Prostate gland (tissue), 2 donors: ENCODE measurements around the gene KIAA1586. TPM values are rescaled to one million over a fixed set of nuclear protein-coding genes. Genes with fewer than 3 reads are reported as not detected.
"Not testable (repeated sequence)": the region's sequence is repeated elsewhere in the genome, so short reads cannot be mapped to it uniquely, and the experiment has no call there.

Experiments used
- DNase-seq: peaks from one replicate; pipeline ENCODE4 v3.0.0-alpha.2; 2019; ENCODE audit warnings: low spot score
- H3K27ac ChIP-seq, 2 donors: fragments of 200-600 bp; sonication (generic); 2 replicates each; pipeline ENCODE4 v1.5.1; 2017 to 2019
- H3K27me3 ChIP-seq: fragments of 200-600 bp; sonication (generic); replicated peaks from 2 replicates; pipeline ENCODE4 v1.5.1; 2019; ENCODE audit not compliant: insufficient read depth
- H3K36me3 ChIP-seq, 2 donors: fragments of 200-600 bp; sonication (generic); 1 replicate in 1 of 2; 2 replicates in 1 of 2; pipeline versions ENCODE4 v1.5.1 to v1.8.1; 2017 to 2019
- H3K4me1 ChIP-seq: fragments of 200-600 bp; sonication (generic); replicated peaks from 2 replicates; pipeline ENCODE4 v1.5.1; 2019
- H3K4me3 ChIP-seq, 2 donors: fragments of 200-600 bp; sonication (generic); 2 replicates each; pipeline ENCODE4 v1.5.1; 2017 to 2019
- H3K9me3 ChIP-seq: fragments of 200-600 bp; sonication (generic); 2 replicates; pipeline ENCODE4 v1.5.1; 2017
- POLR2A ChIP-seq: fragments of 450-650 bp; IDR thresholded peaks from one replicate; pipeline ENCODE4 v1.6.1; 2016; ENCODE audit warnings: antibody characterized with exemption, mild to moderate bottlenecking
- POLR2AphosphoS5 ChIP-seq: sonication (generic); formaldehyde crosslinking; IDR thresholded peaks from one replicate; pipeline ENCODE4 v1.6.1; 2017; ENCODE audit warnings: antibody characterized with exemption
- WGBS: methylation state at CpG from one replicate; pipeline ENCODE4 v1.1.5; 2018; 5-methylcytosine and 5-hydroxymethylcytosine counted together
- intact Hi-C: fragments of 100-400 bp; cut with DNase I; formaldehyde crosslinking; loops from one replicate; pipeline ENCODE4 v1.14.2; 2022
- total RNA-seq, 2 donors: library from RNA; depleted of rRNA; stranded (reverse); fragments of >200 nt; gene quantifications; one replicate each; pipeline ENCODE4 v1.1.0, GENCODE V29; 2016
- TF ChIP-seq, protein P1 (sequence below), 4 experiments: fragments of 200-600 bp in 2 of 4; fragments of 450-650 bp in 2 of 4; sonication (generic) in 2 of 4; IDR thresholded peaks; 1 replicate in 3 of 4; 2 replicates in 1 of 4; pipeline ENCODE4 v1.5.1; 2016 to 2019; ENCODE audit warnings: antibody characterized with exemption in 4 of 4, mild to moderate bottlenecking in 2 of 4, moderate library complexity in 2 of 4

KIAA1586 gene
- total RNA-seq, 2 donors from 2014 or later: 7.8 to 9.2 TPM

DNA sequence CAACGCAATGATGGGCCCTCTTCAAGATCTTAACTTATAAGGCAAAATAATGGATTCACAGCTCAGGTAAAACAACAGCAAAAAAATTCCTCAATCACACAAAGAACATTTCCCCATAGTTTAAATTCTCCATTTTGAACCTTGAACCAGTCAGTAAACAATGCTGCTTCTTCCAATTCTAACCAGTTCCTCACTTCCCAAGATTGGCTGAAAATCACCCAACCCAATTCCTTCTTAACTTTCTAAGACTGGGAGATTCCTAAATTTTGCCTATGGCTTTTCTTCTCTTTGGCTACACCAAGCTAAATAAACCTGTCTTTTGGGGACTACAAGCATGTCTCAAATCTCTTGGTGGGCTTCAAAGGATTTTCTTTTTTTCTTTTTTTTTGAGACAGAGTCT, 40.4 kb downstream of the KIAA1586 start:
- Histone ChIP-seq H3K4me3 (no peak overlapping the region), H3K36me3 (no peaks in the 10 kb centered on the region), H3K27ac (no peak overlapping the region), H3K9me3 (no peaks in the 10 kb centered on the region), H3K27me3 (no peaks in the 10 kb centered on the region), H3K4me1 (no peaks in the 10 kb centered on the region)
- DNase-seq: no peak
- intact Hi-C loops: no loop called here
- no peak for TF ChIP-seq POLR2AphosphoS5
- TF ChIP-seq, protein P1, sequence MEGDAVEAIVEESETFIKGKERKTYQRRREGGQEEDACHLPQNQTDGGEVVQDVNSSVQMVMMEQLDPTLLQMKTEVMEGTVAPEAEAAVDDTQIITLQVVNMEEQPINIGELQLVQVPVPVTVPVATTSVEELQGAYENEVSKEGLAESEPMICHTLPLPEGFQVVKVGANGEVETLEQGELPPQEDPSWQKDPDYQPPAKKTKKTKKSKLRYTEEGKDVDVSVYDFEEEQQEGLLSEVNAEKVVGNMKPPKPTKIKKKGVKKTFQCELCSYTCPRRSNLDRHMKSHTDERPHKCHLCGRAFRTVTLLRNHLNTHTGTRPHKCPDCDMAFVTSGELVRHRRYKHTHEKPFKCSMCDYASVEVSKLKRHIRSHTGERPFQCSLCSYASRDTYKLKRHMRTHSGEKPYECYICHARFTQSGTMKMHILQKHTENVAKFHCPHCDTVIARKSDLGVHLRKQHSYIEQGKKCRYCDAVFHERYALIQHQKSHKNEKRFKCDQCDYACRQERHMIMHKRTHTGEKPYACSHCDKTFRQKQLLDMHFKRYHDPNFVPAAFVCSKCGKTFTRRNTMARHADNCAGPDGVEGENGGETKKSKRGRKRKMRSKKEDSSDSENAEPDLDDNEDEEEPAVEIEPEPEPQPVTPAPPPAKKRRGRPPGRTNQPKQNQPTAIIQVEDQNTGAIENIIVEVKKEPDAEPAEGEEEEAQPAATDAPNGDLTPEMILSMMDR (IDR thresholded peaks at IDR 0.05): no peak
- TF ChIP-seq POLR2A: no peak
- WGBS: 88% methylated on average over 1 of the region's 1 CpG

DNA sequence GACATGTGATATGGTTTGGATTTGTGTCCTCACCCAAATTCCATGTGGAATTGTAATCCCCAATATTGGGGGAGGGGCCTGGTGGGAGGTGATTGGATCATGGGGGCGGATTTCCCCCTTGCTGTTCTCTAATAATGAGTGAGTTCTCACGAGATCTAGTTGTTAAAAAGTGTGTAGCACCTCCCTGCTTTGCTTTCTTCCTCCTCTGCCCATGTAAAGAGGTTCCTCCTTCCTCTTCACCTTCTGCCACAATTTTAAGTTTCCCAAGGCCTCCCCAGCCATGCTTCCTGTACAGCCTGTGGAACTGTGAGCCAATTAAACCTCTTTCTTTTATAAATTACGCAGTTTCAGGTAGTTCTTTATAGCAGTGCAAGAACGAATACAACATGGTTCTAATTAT, 41.4 kb downstream of the KIAA1586 start:
- intact Hi-C loops: no loop called here
- no peaks in the 10 kb centered on the region for H3K36me3 ChIP-seq
- TF ChIP-seq POLR2A: no peak
- TF ChIP-seq, protein P1 (IDR thresholded peaks at IDR 0.05): no peak
- no peak for TF ChIP-seq POLR2AphosphoS5
- H3K4me3 ChIP-seq: no peak overlapping the region
- no peak for DNase-seq
- no peaks in the 10 kb centered on the region for H3K4me1 ChIP-seq
- H3K9me3 ChIP-seq: no peaks in the 10 kb centered on the region
- H3K27ac ChIP-seq: no peak overlapping the region
- 81% methylated on average over 4 of the region's 4 CpGs for WGBS
- no peaks in the 10 kb centered on the region for H3K27me3 ChIP-seq

DNA sequence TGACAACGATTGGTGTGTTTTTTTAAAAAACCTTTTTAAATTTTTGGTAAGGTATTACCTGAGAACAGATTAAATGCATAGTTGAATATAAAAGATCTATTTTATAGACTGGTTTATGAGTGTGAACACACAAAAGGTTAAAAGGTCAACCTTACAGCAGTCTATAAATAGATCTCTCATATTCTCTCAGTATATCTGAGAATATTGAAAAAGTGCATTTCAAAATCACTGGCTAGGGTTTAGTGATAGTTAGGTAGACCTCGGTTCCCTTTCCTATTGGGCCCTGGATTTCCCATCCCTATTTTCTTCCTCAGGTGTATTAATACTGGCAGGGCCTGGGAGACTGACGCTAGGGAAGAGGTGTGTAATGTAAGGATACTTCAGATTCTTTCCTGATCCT, 42.8 kb downstream of the KIAA1586 start:
- Histone ChIP-seq H3K36me3 (no peaks in the 10 kb centered on the region), H3K9me3 (no peaks in the 10 kb centered on the region), H3K4me3 (peak overlapping the region; percentile 47 to 50), H3K27me3 (no peaks in the 10 kb centered on the region), H3K27ac (peak overlapping the region; percentile 81), H3K4me1 (no peaks in the 10 kb centered on the region)
- WGBS: 47% methylated on average over 3 of the region's 3 CpGs
- intact Hi-C loops: no loop called here
- TF ChIP-seq POLR2A (no peak), POLR2AphosphoS5 (no peak)
- TF ChIP-seq, protein P1 (IDR thresholded peaks at IDR 0.05): no peak
- DNase-seq: no peak

DNA sequence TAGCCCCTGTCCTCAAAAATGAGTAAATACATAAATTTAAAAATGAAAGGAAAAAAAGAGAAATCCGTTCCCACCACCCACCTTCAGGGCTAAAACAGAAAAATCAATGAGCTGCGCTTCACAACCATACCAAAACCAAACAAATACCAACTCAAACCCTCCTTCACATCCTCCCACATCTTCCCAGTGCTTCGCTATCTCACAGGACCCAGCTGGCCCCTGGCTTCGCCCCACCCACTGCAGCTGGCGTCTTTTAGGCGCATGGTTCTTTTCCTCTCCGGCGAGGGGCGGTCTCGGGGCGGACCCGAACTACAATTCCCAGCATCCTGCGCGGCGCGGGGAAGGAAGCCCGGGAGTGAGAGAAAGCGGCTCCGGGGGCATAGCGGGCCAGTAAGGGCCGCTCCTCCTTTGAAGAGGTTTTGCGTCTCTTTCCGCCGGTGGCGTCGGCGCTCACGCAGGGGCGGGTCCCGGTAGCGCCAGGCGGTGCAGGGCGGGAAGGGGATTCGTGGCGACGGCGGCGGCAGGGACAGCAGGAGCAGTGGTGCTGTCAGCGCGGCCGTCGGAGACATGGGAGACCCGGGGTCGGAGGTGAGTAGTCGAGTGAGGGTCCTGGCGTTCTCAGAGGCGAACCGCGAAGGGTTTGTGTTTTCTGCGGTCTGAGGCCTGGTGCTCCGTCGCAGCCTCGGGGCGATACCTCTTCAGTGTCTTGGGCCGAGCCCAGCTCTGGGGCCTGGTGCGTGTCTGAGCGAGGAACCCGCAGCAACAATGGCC, 43.4 kb downstream of the KIAA1586 start, which contains the start of gene ZNF451:
Gene ZNF451, plus strand, starts transcription at position 502 of the 771 bp plus-strand sequence. Its CDS starts 66 bp downstream, at position 568.
- peak within 1 kb of the TSS; percentile 47 to 50 for H3K4me3 ChIP-seq
- H3K27ac ChIP-seq: peak within 1 kb of the TSS; percentile 81
- WGBS: under 1% methylated on average over 44 of the region's 58 CpGs
- H3K27me3 ChIP-seq: no peaks in the 10 kb centered on the region
- H3K9me3 ChIP-seq: no peaks in the 10 kb centered on the region
- H3K36me3 ChIP-seq: no peaks in the 10 kb centered on the region
- no peaks in the 10 kb centered on the region for H3K4me1 ChIP-seq
- TF ChIP-seq POLR2AphosphoS5 (peak; percentile 98), POLR2A (peak; percentile 95)
- TF ChIP-seq, protein P1 (IDR thresholded peaks at IDR 0.05): peak in 2 of 4 experiments; percentile 13 to 25
- intact Hi-C loops: no loop called here
- DNase-seq: peak; percentile 96

DNA sequence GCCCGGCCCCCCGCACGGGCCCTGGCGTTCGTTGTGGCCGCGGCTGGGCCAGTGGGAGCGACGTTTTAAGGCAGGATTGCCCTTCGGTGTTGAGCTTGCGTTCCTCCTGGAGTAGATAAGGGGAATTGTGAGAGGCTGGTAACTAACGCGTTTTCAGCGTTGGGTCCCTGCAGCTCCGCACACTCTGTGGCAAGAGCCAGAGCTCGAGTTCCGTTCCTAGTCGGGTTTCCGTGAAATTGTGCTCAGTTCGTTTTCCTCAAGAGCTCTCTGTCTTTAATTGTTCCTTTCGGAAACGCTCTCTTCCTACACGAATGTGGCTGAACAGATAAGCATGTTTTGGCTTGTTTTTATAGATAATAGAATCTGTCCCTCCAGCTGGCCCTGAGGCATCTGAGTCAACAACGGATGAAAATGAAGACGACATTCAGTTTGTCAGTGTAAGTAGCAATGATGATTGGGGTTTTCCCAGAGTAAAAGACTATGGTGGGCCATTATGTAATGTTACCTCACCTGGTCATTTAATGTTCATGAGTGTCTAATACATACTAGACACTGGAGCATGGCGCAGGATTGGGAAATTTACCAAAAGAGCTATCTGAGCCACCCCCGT, 44.1 kb downstream of the KIAA1586 start:
- intact Hi-C loops: not testable (repeated sequence)
- no CpG with 5 or more reads among the region's 27 CpGs for WGBS

DNA sequence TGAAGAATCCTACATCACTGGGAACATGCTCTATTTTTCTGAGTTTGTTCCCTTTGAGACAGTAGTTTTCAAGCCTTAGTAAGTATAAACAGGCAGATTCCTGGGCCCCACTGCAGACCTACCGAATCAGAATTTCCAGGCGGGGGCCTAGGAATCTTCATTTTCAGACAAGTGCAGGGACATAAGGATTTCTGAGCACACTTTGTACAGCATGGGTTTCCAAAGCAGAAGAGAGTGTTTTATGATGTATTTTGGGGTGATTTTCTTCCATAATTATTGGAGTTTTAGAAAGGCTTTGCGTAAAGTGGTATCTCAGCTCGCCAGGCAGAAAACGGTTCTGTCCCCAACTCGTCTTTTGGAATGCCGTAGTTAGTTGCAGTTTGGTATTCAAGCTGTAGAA, 44.9 kb downstream of the KIAA1586 start:
- H3K27ac ChIP-seq, H3K4me1 ChIP-seq, H3K4me3 ChIP-seq, H3K9me3 ChIP-seq, H3K36me3 ChIP-seq, H3K27me3 ChIP-seq, intact Hi-C loops, DNase-seq: not testable (repeated sequence)
- WGBS: 82% methylated on average over 7 of the region's 7 CpGs

More for the DNA sequence above, 44.1 kb downstream of the KIAA1586 start:
- not testable (repeated sequence) for H3K27me3 ChIP-seq, H3K4me1 ChIP-seq, H3K36me3 ChIP-seq, H3K27ac ChIP-seq, DNase-seq, H3K9me3 ChIP-seq
- peak overlapping the region; percentile 47 to 50 for H3K4me3 ChIP-seq
